Effector CD8-positive, alpha-beta T cell (primary cell): ENCODE results near the gene CCND2.
A peak's percentile ranks its signal among the peaks of the same experiment; 100 is the strongest.

Experiments
- DNase-seq: peaks from one replicate; lab custom pipeline; 2025; lab: John Stamatoyannopoulos, UW

CCND2 gene

DNA sequence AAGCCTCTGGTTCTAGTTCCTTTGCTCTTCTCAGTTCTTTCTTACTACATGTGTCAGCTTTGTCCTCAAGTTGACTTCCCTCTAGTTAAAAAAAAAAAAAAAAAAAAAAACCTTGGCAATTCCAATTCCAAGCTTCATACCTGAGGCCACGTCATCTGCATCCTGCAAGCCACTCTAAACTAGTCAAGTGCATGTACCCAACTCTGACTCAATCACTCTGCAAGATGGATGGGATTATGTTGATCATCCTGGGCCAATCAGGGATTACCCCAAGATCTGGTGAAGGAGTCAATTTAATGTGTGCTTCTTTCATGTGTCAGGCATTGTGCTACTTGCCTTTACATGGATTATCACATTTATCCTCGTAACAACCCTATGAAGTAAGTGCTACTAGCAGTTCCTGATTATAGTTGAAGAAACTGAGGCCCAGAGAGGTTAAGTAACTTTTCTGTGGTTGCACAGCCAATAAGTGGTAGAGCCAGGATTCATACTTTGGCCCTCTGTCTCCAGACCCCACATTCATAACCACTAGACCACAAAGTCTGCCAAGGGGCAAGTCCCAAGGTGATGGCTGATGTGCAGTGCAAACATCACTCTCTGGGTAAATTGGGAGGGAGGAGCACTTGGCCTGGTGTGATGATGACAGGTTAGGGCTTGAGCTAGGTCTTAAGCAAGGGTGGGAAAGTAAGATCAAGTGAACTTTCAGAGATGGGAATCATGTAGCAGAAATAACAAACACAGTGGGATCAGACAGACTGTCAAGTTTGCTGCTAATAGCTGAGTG is 17.3 kb upstream of the CCND2 start:
- no peak for DNase-seq

DNA sequence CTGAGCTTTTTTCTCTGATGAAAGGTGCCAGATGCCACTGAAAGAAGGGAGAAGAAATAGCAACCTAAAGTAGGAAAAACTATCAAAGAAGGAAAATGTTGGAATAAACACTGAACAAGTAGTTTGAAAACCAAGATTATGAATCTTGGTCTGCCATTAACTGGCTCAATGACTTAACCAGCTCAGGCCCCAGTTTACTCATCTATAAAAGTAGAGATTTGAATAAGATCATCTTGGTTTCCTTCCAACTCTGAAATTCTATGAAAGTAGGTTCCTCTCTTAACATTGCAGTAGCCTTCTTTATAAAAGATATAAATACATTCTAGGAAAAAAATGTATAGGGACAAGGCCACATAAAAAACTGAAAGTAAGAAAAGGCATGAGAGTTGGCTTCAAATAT is 16.1 kb upstream of the CCND2 start:
- DNase-seq: no peak

DNA sequence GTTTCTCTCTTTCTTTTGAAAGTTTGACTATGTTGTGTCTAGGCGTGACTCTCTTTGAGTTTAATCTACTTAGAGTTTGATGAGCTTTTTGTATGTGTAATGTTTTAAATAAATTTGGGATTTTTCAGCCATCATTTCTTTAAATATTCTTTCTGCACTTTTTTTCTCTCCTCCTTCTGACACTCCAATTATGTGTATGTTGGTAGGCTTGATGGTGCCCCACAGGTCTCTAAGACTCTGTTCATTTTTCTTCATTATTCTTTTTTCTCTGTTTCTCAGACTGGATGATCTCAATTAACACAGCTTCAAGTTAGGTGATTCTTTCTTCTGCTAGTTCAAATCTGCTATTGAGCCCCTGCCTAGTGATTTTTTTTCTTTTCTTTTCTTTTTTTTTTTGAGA is 14.5 kb upstream of the CCND2 start:
- DNase-seq: no peak

DNA sequence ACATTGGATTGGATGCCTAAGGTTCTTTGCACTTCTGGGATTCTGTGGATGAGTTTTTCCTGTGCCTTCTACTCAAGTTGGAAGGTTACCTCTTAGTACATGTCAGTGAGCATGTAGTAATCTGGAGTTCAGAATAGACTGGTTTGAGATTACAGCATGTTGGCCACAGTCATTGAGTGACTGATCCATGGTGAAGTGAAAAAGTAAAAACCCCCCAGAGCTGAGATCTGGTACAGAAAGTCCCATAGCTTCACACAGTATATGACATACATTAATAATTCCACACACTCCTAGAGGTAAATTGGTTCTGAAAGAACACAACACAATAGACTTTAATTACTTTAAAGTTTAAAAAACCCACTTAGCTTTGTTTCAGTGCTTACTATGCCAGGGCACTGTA is 11.9 kb upstream of the CCND2 start:
- DNase-seq: no peak

DNA sequence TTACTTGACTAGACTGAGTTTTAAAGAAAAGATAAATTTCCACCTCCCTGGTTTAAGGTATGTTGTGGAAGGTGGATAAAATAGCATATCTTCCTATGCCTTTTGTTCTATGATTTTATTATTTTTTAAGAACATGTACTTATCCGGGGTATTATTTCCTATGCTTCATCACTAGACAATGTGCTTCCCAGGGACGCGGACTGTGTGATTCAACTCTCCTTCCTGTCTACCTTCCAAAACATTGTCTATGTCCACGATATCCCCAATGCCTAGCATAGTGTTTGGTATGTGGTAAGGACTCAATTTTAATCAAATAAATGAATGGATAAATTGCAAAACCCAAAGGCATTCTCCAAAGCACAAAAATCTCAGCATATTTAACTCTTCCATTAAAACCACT is 8.3 kb upstream of the CCND2 start:
- no peak for DNase-seq

DNA sequence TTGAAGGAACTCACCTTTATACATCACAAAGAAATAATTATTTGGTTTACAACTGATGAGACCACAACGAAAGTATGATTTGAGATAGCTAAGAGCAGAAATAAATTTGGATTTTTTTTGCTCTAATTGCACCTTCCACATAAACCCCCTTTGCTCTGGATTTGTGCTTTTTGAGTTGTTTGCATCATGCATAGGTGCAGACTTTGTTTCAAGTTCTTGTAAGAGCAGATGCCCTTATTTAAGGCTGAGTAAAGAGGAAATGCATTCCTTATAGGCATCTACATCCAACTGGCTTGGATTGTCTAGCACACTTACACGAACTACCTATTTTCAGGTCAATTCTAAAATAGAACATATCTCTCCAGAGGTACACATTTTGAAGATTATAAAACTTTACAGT is 6.6 kb upstream of the CCND2 start:
- DNase-seq: no peak

DNA sequence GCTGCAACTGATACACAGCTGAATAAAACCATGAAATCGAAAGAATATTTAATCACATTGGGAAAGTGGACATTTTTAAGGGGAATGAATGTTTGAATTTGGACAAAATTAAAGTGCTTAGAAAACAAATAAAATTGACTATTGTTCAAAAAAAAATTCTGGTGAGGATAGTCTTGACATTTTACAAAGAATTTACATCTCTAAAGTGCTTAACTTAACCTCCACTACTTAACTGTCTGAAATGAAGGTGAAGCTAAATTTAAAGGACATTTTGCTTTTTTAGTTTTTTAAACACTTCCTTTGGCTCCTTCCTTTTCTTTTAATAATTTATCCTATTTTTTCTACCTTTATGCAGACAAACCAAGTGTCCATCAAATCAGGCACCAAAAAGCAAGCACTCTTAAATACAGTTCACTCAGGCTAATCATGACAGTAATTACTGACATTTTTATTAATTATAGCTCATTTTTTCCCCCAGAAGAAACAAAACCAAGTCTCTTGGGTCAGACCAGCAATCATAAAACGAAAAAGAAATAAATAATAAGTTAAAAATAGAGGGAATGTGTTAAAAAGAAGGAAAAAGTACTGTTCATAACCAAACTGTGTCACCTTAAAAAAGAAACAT is 5.7 kb upstream of the CCND2 start:
- no peak for DNase-seq

DNA sequence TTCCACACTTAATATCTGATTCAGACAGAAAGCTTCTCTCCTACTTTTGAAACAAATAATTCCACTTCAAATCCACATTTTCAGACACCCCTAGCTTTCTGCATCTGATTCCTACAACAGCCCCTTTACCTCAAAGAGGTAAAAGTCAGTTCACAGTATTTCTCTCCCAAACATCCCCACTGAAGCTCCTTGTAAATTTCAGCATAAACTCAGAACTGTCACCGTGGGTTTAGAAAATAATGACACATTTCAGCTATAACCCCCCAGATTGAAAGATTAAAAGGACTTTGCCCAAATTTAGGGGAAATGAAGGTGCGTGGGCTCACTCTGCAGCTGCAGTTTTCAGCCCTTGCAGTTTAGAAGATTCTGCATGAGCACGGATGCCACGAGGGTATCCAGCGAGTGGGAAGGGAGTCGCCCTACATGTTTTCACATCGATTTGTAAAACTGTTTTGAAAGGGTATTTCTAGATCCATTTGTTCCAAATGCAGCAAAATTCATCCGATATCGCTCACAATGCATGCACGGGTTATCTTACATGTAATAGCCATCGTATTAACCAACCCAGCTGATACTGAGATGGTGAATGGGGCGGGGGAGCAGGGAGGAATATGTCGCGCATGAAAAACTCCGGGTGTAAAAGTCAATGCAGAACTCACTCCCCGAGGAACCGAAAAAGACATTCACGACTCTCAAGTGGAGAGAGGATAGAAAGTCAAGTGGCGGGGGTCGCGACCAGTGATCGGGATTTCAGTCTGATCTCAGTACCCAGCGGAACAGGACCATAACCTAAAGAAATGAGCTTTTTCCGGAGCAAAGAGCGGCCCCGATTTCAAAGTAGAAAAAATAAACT is 5.0 kb upstream of the CCND2 start:
- DNase-seq: no peak

DNA sequence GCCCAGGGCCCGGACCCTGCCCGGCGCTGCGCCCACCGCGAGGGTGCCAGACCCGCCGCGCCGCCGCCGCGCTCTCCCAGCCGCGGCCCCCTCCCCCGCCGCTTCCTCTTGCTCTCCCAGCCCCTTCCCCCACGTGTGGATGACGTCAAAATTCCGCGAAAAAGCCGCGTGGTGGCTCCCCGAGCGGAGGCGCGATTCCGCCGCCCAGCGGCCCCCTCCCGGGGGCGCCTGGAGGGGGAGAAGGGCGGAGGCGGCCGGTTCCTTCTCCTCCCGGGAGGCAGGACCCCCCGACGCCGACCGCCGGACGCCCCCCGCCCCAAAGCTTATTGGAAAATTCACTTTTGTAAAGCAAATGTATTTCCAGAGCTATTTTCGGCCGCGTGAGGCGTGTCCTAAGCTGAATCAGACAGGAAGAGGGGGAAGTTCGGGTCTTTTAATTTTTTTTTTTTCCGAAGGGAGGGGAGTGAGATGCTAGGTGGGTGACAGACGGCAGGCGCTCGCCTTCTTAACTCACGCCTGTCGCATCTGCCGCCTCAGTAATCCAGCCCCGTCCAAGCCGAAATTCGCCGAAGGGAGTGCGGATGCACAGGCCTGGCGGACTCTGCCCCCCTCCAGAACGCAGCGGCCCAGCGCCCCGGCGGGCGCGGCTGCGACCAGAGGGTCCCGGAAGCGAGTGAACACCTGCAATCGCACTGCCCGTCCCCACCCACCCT is 4.1 kb upstream of the CCND2 start:
- DNase-seq: peak; percentile 86

DNA sequence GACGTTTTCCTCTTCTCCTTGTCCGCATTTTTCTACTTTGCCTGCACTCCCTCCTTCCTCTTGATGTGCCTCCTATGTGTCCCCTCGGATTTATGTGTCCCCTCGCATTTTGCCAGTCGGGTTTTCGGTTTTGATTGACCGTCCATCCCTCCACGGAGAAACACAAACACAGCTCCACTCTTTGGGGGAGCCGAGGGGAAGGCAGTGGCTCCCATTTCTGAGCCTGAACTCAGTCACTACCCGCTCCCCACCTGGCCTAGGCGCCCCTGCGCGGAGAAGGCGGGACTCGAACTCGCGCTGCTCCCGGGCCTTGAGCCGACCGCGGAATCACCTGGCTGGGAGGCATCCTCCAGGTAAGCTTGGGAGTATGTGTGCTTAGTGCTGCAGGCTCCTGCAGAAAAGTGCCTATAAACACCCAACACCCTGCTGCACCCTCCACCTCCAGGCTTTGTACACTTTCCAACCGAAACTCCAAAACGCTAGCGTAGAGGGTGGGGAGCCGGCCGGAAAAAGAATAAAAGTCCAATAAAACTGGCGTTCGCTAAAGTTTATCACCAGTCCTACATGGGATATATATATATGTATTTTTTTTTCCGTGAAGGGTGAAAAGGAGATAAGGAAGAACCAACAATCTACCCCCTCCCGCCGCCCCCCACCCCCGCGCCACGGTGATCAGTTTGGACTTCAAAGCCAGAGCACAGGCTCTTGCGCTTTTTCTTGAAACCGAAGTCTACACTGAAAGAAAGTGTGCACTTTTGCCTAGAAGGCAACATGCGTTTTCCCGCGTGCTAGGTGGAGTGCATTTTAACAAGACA is 3.3 kb upstream of the CCND2 start:
- no peak for DNase-seq

DNA sequence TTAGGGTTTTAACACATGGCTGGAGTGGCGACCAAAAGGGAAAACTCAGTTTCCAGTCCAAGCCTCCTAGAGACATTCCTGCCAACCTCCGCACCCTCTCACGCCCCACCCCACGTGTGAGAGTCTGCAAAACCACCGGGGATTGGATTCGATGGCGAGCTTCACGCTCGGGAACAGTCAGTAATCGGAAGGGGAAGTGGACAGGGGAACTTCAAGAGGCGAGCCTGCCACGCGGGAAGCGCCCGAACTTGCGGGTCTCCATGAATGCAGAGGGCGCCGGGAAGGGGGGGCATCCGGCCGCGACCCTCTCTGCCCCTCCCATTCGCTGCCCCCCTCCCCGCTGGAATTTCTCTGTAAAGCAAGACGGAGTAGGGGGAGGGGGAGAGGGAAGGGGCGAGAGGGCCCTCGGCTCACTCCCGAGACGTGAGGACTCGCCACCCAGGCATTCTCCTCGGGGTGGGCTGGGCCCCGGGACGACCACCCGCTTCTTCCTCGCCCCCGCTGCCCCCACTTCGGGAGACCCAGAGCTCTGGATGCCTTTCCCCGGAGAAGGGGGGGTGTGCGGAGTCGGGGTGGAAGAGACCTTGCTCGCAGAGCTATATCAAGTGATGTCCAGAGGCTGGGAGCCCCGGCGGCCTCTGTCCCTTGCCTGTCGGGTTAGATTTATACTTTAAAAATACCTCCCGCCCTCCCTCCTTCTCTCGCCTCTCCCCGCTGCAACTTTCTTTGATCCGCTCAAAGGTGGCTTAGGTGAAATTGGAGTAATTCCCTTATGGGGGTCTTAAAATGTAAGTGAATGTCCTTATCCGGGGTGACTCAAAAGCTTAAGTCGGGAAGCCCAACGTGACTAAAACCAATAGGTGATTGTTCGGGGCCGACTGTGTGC is 2.5 kb upstream of the CCND2 start:
- DNase-seq: peak; percentile 26

DNA sequence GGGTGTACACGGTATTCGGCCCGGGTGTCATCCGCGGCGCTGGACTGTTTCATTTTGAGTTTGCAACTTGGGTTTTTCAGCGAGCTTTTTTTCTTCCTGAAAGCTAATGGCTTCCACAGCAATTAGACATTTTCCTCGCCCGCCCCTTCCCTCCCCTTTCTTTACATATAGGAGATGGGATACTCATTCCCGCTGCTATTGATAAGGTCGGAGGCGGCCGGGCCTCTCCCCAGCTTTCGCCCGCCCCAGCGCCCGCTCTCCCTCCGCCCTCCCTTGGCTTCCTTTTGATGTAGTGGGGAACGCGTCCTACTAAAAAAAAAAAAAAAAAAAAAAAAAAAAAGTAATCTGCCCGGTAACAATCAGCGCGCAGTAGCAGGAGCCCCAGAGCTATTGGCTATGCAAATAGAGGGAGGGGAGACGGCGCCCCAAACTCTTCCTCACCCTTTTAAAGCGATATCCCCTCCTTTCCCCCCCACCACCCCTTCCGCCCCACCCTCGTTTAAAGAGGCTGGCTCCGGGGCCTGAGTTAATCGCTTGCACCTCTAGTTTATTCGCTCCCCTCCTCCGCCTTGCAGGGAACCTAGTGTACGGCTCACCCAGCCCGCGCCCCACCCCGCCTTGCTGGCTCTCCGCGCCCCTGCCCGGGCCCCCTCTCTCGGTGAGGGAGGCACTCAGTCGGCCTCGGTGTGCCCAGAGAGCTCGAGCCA is 1.7 kb upstream of the CCND2 start:
- peak; percentile 81 for DNase-seq

DNA sequence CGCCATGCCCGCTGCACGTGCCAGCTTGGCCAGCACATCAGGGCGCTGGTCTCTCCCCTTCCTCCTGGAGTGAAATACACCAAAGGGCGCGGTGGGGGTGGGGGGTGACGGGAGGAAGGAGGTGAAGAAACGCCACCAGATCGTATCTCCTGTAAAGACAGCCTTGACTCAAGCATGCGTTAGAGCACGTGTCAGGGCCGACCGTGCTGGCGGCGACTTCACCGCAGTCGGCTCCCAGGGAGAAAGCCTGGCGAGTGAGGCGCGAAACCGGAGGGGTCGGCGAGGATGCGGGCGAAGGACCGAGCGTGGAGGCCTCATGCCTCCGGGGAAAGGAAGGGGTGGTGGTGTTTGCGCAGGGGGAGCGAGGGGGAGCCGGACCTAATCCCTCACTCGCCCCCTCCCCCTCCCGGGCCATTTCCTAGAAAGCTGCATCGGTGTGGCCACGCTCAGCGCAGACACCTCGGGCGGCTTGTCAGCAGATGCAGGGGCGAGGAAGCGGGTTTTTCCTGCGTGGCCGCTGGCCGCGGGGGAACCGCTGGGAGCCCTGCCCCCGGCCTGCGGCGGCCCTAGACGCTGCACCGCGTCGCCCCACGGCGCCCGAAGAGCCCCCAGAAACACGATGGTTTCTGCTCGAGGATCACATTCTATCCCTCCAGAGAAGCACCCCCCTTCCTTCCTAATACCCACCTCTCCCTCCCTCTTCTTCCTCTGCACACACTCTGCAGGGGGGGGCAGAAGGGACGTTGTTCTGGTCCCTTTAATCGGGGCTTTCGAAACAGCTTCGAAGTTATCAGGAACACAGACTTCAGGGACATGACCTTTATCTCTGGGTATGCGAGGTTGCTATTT is 914 bp upstream of the CCND2 start:
- DNase-seq: peak; percentile 63

DNA sequence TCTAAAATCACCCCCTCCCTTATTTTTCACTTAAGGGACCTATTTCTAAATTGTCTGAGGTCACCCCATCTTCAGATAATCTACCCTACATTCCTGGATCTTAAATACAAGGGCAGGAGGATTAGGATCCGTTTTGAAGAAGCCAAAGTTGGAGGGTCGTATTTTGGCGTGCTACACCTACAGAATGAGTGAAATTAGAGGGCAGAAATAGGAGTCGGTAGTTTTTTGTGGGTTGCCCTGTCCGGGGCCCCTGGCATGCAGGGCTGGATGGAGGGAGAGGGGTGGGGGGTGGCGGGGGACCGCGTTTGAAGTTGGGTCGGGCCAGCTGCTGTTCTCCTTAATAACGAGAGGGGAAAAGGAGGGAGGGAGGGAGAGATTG is 300 bp upstream of the CCND2 start:
- DNase-seq: no peak

DNA sequence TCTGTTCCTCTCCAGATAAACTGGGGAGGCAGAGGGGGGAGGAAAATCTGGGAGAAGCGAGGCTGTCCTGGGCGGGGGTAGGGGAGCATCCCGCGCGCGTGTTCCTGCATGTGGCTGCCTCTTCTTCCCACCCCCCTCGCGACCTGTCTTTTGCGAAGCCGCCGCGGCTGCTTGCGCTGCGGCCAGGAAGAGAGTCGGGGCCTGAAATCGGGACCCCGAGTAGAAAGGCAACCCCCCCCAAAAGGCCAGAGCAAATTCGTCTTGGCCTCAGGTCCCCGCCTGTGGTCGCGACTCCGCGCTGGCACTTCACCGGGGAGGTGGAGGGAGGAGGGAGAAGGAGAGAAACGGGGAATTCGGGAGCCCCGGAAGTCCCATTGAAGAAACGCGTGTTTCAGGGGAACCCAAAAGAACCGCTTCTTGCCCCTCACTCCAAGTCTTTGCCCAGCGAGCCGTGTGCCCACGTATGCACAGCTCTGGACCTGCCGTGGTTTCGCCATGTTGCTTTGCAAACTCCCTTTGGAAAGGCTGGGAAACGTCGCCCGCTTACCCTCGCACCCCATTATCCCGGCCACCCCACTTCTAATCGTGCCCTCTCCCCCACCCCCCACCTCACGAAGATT is 944 bp downstream of the CCND2 start:
- peak; percentile 17 for DNase-seq

DNA sequence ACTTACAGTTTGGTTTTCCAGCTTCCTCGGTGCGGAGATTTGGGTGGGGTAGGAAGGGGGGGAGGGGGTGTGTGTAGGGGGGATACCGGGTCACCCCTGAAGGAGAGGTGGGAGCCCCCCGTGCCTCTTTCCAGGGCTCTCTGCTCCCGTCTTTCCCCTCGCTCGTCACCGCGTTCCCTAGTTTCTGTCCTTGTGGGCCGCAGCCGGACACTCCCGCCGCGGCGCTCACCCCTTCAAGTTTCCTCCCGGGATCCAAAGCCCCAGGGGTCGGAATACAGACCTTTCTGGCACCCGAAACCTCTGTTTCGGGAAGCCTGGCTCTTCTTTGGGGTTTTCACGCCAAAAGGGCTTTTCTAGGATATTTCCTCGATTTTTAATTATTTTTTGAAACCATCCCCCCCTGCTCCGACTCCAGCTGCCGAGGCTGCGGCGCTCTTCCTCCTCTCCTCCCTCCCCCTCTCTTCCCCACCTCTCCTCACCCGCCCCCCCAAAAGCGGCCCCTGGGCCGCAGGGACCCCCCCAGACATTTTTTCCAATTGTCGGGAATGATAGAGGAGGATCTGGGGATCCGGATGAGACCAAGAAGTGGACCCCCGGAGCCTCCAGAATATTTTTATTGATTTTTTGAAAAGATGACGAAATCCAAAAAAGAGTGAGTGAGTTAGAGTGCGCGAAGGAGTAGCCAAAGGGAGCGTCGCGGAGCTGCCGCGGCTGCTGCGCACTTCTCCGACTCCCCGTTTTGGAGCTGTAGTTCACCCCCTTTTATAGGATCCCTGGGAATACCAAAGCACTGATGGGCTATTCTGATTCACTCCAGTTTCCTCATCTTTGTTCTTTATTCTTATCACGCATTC is 1.7 kb downstream of the CCND2 start:
- no peak for DNase-seq

DNA sequence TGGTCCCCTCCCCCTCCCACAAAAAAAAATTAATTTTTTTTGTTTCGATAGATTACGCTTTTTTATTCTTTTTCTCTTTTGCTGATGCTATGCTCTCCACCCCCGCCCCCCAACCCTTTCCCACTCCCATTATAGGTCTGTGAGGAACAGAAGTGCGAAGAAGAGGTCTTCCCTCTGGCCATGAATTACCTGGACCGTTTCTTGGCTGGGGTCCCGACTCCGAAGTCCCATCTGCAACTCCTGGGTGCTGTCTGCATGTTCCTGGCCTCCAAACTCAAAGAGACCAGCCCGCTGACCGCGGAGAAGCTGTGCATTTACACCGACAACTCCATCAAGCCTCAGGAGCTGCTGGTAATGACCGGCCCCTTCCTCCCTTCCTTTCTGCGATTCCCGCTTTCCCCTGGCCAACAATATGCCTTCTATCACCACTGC is 2.3 kb downstream of the CCND2 start:
- DNase-seq: no peak
